OCI-LY1 (cell line): ENCODE measurements around the gene ZNF444.

Experiments used
- H2AFZ ChIP-seq: fragments of 200-600 bp; sonication (generic), shearing (Covaris generic); 2 replicates; pipeline ENCODE4 v1.6.0; 2014; ENCODE audit warnings: antibody characterized with exemption, mild to moderate bottlenecking, low read length
- H3F3A ChIP-seq: fragments of 200-600 bp; sonication (generic), shearing (Covaris generic); 2 replicates; pipeline ENCODE4 v1.6.0; 2014; ENCODE audit warnings: mild to moderate bottlenecking, antibody characterized with exemption, low read length, moderate library complexity; ENCODE audit not compliant: insufficient read depth
- H3K27ac ChIP-seq: fragments of 200-600 bp; sonication (generic); 2 replicates; pipeline ENCODE4 v1.5.1; 2014; ENCODE audit warnings: low read length, mixed run types, mild to moderate bottlenecking, low read depth; ENCODE audit not compliant: poor library complexity, severe bottlenecking
- H3K27me3 ChIP-seq: fragments of 200-600 bp; sonication (generic); 2 replicates; pipeline ENCODE4 v1.6.0; 2014; ENCODE audit warnings: antibody characterized with exemption, mild to moderate bottlenecking, low read length, moderate library complexity; ENCODE audit not compliant: insufficient read depth
- H3K36me3 ChIP-seq: fragments of 200-600 bp; sonication (generic); 2 replicates; pipeline ENCODE4 v1.6.1; 2014; ENCODE audit warnings: mild to moderate bottlenecking, antibody characterized with exemption, low read length, moderate library complexity, mixed read lengths; ENCODE audit not compliant: insufficient read depth
- H3K4me1 ChIP-seq: fragments of 200-600 bp; sonication (generic); 2 replicates; pipeline ENCODE4 v1.5.1; 2014; ENCODE audit warnings: mild to moderate bottlenecking, low read length, moderate library complexity; ENCODE audit not compliant: insufficient read depth, severe bottlenecking
- H3K4me2 ChIP-seq: fragments of 200-600 bp; sonication (generic), shearing (Covaris generic); 2 replicates; pipeline ENCODE4 v1.6.1; 2014; ENCODE audit warnings: low read length
- H3K4me3 ChIP-seq: fragments of 200-600 bp; sonication (generic); 2 replicates; pipeline ENCODE4 v1.5.1; 2014; ENCODE audit warnings: low read length, low read depth, mild to moderate bottlenecking, mixed read lengths; ENCODE audit not compliant: poor library complexity, severe bottlenecking
- H3K79me2 ChIP-seq: fragments of 200-600 bp; shearing (Covaris generic); 2 replicates; pipeline ENCODE4 v1.6.1; 2016; ENCODE audit warnings: mixed run types, low read length, mixed read lengths; ENCODE audit not compliant: insufficient read depth
- H3K9ac ChIP-seq: fragments of 200-600 bp; sonication (generic), shearing (Covaris generic); 2 replicates; pipeline ENCODE4 v1.6.1; 2014; ENCODE audit warnings: mild to moderate bottlenecking, low read length, mixed read lengths
- H3K9me2 ChIP-seq: fragments of 200-600 bp; sonication (generic), shearing (Covaris generic); 2 replicates; pipeline ENCODE4 v1.6.1; 2014; ENCODE audit warnings: low read depth, mild to moderate bottlenecking, low read length, mixed read lengths
- H3K9me3 ChIP-seq: fragments of 200-600 bp; shearing (Covaris generic); 2 replicates; pipeline ENCODE4 v1.6.1; 2014; ENCODE audit warnings: low read length, mixed read lengths
- H4K20me1 ChIP-seq: fragments of 200-600 bp; sonication (generic), shearing (Covaris generic); 2 replicates; pipeline ENCODE4 v1.6.0; 2016; ENCODE audit warnings: mild to moderate bottlenecking, low read length; ENCODE audit not compliant: insufficient read depth
- EZH2 ChIP-seq: fragments of 200-600 bp; sonication (generic), shearing (Covaris generic); IDR thresholded peaks from 2 replicates; pipeline ENCODE4 v1.8.0; 2017; ENCODE audit warnings: borderline replicate concordance, mixed run types, mild to moderate bottlenecking, antibody characterized with exemption, low read length, moderate library complexity, mixed read lengths
- TF ChIP-seq, protein P1 (sequence below): fragments of 200-600 bp; sonication (generic), shearing (Covaris generic); IDR thresholded peaks from 2 replicates; pipeline ENCODE4 v1.5.1; 2017; ENCODE audit warnings: mild to moderate bottlenecking, antibody characterized with exemption, low read length, moderate library complexity, mixed read lengths

The ZNF444 gene

DNA sequence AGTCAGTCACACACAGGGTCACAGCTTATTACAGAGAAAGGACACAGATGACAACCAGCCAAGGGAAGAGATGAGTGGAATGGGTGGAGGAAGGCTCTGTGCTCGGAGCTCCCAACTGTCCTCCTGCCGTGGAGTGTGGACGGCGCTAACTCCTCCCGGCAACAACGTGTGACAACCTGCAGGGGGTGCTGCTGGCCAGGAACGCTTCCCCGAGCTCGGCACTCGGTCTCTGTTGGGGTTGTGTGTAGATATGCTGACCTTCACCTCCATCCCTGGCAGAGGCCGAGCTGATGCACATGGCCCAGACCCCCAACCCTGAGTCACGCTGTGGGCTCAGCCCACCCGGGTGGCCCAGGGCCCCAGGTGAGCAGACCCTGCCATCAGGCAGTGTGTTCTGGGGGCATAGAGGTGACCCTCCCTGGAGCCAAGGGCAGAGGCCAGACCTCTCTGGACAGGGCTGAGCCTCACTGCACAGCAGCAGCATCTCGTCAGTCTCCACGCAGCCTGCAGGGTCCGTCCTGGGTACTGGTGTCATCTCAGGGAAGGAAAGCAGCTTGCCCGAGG lies 14.1 kb downstream of the ZNF444 start:
- no peaks in the 10 kb centered on the region for H3K27me3 ChIP-seq
- TF ChIP-seq EZH2 = no peak
- TF ChIP-seq, protein P1, sequence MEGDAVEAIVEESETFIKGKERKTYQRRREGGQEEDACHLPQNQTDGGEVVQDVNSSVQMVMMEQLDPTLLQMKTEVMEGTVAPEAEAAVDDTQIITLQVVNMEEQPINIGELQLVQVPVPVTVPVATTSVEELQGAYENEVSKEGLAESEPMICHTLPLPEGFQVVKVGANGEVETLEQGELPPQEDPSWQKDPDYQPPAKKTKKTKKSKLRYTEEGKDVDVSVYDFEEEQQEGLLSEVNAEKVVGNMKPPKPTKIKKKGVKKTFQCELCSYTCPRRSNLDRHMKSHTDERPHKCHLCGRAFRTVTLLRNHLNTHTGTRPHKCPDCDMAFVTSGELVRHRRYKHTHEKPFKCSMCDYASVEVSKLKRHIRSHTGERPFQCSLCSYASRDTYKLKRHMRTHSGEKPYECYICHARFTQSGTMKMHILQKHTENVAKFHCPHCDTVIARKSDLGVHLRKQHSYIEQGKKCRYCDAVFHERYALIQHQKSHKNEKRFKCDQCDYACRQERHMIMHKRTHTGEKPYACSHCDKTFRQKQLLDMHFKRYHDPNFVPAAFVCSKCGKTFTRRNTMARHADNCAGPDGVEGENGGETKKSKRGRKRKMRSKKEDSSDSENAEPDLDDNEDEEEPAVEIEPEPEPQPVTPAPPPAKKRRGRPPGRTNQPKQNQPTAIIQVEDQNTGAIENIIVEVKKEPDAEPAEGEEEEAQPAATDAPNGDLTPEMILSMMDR = peak; percentile 48
- no peaks in the 10 kb centered on the region for H3K9me3 ChIP-seq
- no peak overlapping the region for H3K27ac ChIP-seq
- no peak overlapping the region for H3K4me2 ChIP-seq
- no peaks in the 10 kb centered on the region for H4K20me1 ChIP-seq
- H2AFZ ChIP-seq = no peak overlapping the region
- H3K9me2 ChIP-seq = no peaks in the 10 kb centered on the region
- no peaks in the 10 kb centered on the region for H3F3A ChIP-seq
- H3K79me2 ChIP-seq = no peaks in the 10 kb centered on the region; the same call in 1 of the 2 replicates
- peaks cover 43% of the 10 kb centered on the region for H3K36me3 ChIP-seq
- no peak overlapping the region for H3K4me3 ChIP-seq
- H3K4me1 ChIP-seq = no peaks in the 10 kb centered on the region
- no peak overlapping the region for H3K9ac ChIP-seq

DNA sequence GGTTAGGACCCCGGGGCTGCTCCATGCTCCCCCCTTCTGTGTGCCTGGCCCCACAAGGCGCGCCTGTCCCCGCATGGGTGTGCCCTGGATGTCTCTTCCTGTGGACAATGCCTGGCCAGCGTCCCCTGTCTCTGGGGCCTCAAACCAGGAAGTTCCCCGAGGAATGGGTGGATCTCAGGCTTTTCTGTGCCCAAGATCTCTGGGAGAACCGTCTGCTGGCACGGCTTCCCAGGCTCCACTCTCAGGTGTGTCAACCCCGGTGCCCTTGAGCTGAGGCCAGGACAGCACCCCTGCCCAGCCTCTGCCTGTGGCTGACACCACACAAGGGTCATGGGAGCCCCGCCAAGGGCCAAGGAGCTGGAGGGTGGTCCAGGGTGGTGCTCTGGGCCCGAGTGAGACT lies 15.7 kb downstream of the ZNF444 start:
- H2AFZ ChIP-seq = no peak overlapping the region
- H3K27ac ChIP-seq = no peak overlapping the region
- H3K27me3 ChIP-seq = no peaks in the 10 kb centered on the region
- no peaks in the 10 kb centered on the region for H3K9me2 ChIP-seq
- no peak overlapping the region for H3K4me3 ChIP-seq
- no peaks in the 10 kb centered on the region for H4K20me1 ChIP-seq
- no peaks in the 10 kb centered on the region for H3K79me2 ChIP-seq
- H3K4me1 ChIP-seq = no peaks in the 10 kb centered on the region
- H3K4me2 ChIP-seq = no peak overlapping the region
- TF ChIP-seq EZH2 = no peak
- TF ChIP-seq, protein P1 = no peak
- H3K9ac ChIP-seq = no peak overlapping the region
- H3F3A ChIP-seq = no peaks in the 10 kb centered on the region
- H3K36me3 ChIP-seq = peaks cover 43% of the 10 kb centered on the region
- no peaks in the 10 kb centered on the region for H3K9me3 ChIP-seq

DNA sequence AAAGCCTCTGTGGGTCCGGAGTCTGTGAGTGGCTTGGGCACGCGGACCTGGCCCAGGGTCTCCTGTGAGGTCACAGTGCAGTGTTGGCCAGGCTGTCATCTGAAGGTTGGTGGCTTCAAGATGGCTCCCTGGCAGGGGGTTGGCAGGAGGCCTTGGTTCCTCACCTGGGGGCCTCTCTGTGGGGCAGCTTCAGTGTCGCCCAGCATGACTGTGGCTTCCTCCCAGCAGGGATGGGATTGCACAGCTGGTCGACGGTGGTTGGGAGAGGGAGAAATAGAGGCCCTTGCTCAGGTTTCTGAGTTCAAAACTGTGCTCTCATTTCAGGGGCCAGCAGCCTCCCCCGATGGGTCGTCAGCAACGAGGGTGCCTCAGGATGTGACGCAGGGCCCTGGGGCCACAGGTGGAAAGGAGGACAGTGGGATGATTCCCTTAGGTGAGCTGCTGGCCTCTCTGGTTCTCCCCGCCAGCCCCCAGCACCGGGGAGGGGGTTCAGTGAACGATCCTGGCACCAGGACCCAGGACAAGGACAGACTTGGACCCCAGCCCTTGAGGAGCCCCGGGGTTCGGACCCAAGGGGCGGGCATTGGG lies 17.2 kb downstream of the ZNF444 start:
- H3K4me2 ChIP-seq = no peak overlapping the region
- H3K36me3 ChIP-seq = peaks cover 43% of the 10 kb centered on the region
- no peak for TF ChIP-seq EZH2
- TF ChIP-seq, protein P1 = no peak
- H3K27ac ChIP-seq = no peak overlapping the region
- H3K4me3 ChIP-seq = no peak overlapping the region
- H3K79me2 ChIP-seq = no peaks in the 10 kb centered on the region
- no peak overlapping the region for H2AFZ ChIP-seq
- H3K27me3 ChIP-seq = no peaks in the 10 kb centered on the region
- no peaks in the 10 kb centered on the region for H4K20me1 ChIP-seq
- H3K4me1 ChIP-seq = no peaks in the 10 kb centered on the region
- no peak overlapping the region for H3K9ac ChIP-seq
- no peaks in the 10 kb centered on the region for H3F3A ChIP-seq
- no peaks in the 10 kb centered on the region for H3K9me2 ChIP-seq
- no peaks in the 10 kb centered on the region for H3K9me3 ChIP-seq
